Astrocyte (in vitro differentiated cells and primary cell): Measurements from ENCODE around the gene ZNF467. TPM values are rescaled to one million over a fixed set of nuclear protein-coding genes. Genes with fewer than 3 reads are reported as not detected.

ENCODE experiments used
- DNase-seq: peaks from one replicate; pipeline ENCODE4 v3.0.0-alpha.2; 2010; ENCODE audit warnings: low read depth
- FAIRE-seq: peaks from 2 replicates; lab custom pipeline; 2011; peaks lifted over from hg19 to GRCh38; lab: Jason Lieb, UNC
- H2AFZ ChIP-seq: 2 replicates; pipeline ENCODE4 v1.6.0; 2012; ENCODE audit warnings: low read depth, low read length, inconsistent platforms
- H3K27ac ChIP-seq: 2 replicates; pipeline ENCODE4 v1.5.1; 2011; ENCODE audit warnings: low read depth, low read length, inconsistent platforms
- H3K27me3 ChIP-seq: 2 replicates; pipeline ENCODE4 v1.6.0; 2011; ENCODE audit warnings: low read length, inconsistent platforms; ENCODE audit not compliant: insufficient read depth
- H3K36me3 ChIP-seq: 2 replicates; pipeline ENCODE4 v1.5.1; 2011; ENCODE audit warnings: low read length, inconsistent platforms; ENCODE audit not compliant: insufficient read depth
- H3K4me1 ChIP-seq: 2 replicates; pipeline ENCODE4 v1.5.1; 2011; ENCODE audit warnings: low read length, inconsistent platforms; ENCODE audit not compliant: insufficient read depth
- H3K4me2 ChIP-seq: 2 replicates; pipeline ENCODE4 v1.6.0; 2012; ENCODE audit warnings: low read length, inconsistent platforms
- H3K4me3 ChIP-seq: 2 replicates; pipeline ENCODE4 v1.5.1; 2011; ENCODE audit warnings: low read depth, mild to moderate bottlenecking, low read length, inconsistent platforms; ENCODE audit not compliant: insufficient read depth
- H3K79me2 ChIP-seq: 2 replicates; pipeline ENCODE4 v1.6.0; 2012; ENCODE audit warnings: mild to moderate bottlenecking, low read length, inconsistent platforms; ENCODE audit not compliant: insufficient read depth
- H3K9ac ChIP-seq: 2 replicates; pipeline ENCODE4 v1.6.0; 2012; ENCODE audit warnings: mild to moderate bottlenecking, low read length, inconsistent platforms
- H3K9me3 ChIP-seq: 2 replicates; pipeline ENCODE4 v1.5.1; 2012; ENCODE audit warnings: low read depth, mild to moderate bottlenecking, low read length, inconsistent platforms; ENCODE audit not compliant: insufficient read depth
- H4K20me1 ChIP-seq: 2 replicates; pipeline ENCODE4 v1.6.0; 2012; ENCODE audit warnings: low read length, inconsistent platforms; ENCODE audit not compliant: insufficient read depth
- H3K27ac Mint-ChIP-seq: one replicate; pipeline ENCODE4 v1.8.0; 2021; ENCODE audit warnings: mild to moderate bottlenecking, mixed read lengths; ENCODE audit not compliant: unreplicated experiment
- H3K27me3 Mint-ChIP-seq: one replicate; pipeline ENCODE4 v1.8.0; 2021; ENCODE audit warnings: low read depth, mixed read lengths; ENCODE audit not compliant: unreplicated experiment
- H3K36me3 Mint-ChIP-seq: one replicate; pipeline ENCODE4 v1.8.0; 2021; ENCODE audit warnings: low read depth, mixed read lengths; ENCODE audit not compliant: unreplicated experiment
- H3K4me1 Mint-ChIP-seq: one replicate; pipeline ENCODE4 v1.8.0; 2021; ENCODE audit warnings: low read depth, mixed read lengths; ENCODE audit not compliant: unreplicated experiment
- H3K4me3 Mint-ChIP-seq: one replicate; pipeline ENCODE4 v1.8.0; 2021; ENCODE audit warnings: mild to moderate bottlenecking, moderate library complexity, mixed read lengths; ENCODE audit not compliant: unreplicated experiment
- H3K9me3 Mint-ChIP-seq: one replicate; pipeline ENCODE4 v1.8.0; 2021; ENCODE audit warnings: mild to moderate bottlenecking, mixed read lengths; ENCODE audit not compliant: unreplicated experiment
- CTCF ChIP-seq: IDR thresholded peaks from 2 replicates; pipeline ENCODE4 v1.5.1; 2011; ENCODE audit warnings: low read depth, mild to moderate bottlenecking, inconsistent platforms, low read length, moderate library complexity; ENCODE audit not compliant: insufficient read depth
- EZH2 ChIP-seq: IDR thresholded peaks from 2 replicates; pipeline ENCODE4 v1.6.1; 2012; ENCODE audit warnings: mild to moderate bottlenecking, low read length, inconsistent platforms; ENCODE audit not compliant: insufficient read depth
- total RNA-seq: library from RNA; stranded (reverse); gene quantifications from 2 replicates; pipeline ENCODE4 v1.2.1, GENCODE V29; 2021

ZNF467 gene
- total RNA-seq, 1 donor from 2014 or later: 16.6 TPM

- no peak for FAIRE-seq
- Histone ChIP-seq H3K4me2 (no peak overlapping the region), H3K27ac (no peak overlapping the region), H3K9me3 (no peaks in the 10 kb centered on the region), H2AFZ (no peak overlapping the region), H3K79me2 (no peaks in the 10 kb centered on the region), H3K4me3 (no peak overlapping the region), H3K36me3 (no peaks in the 10 kb centered on the region), H3K9ac (no peak overlapping the region), H3K27me3 (peaks cover 8% of the 10 kb centered on the region), H3K4me1 (no peaks in the 10 kb centered on the region), H4K20me1 (no peaks in the 10 kb centered on the region)
- H3K9me3 Mint-ChIP-seq: no peaks in the 10 kb centered on the region
- TF ChIP-seq CTCF (no peak), EZH2 (no peak)
- H3K27ac Mint-ChIP-seq: no peak overlapping the region
- H3K27me3 Mint-ChIP-seq: peaks cover 67% of the 10 kb centered on the region
- DNase-seq: no peak
- H3K4me3 Mint-ChIP-seq: no peak overlapping the region
- H3K36me3 Mint-ChIP-seq: no peaks in the 10 kb centered on the region
- H3K4me1 Mint-ChIP-seq: no peaks in the 10 kb centered on the region
Observed at GRCh38 chr7:149783386-149784250, 10.2 kb upstream of the ZNF467 start.

- no peaks in the 10 kb centered on the region for H3K36me3 ChIP-seq
- no peaks in the 10 kb centered on the region for H3K9me3 ChIP-seq
- no peak overlapping the region for H3K9ac ChIP-seq
- H3K4me1 ChIP-seq: no peaks in the 10 kb centered on the region
- no peaks in the 10 kb centered on the region for H3K36me3 Mint-ChIP-seq
- H3K9me3 Mint-ChIP-seq: no peaks in the 10 kb centered on the region
- TF ChIP-seq CTCF (no peak), EZH2 (no peak)
- H3K4me3 ChIP-seq: no peak overlapping the region
- H4K20me1 ChIP-seq: no peaks in the 10 kb centered on the region
- FAIRE-seq (no peak), DNase-seq (no peak)
- H2AFZ ChIP-seq: no peak overlapping the region
- peaks cover 67% of the 10 kb centered on the region for H3K27me3 Mint-ChIP-seq
- H3K4me1 Mint-ChIP-seq: no peaks in the 10 kb centered on the region
- H3K79me2 ChIP-seq: no peaks in the 10 kb centered on the region
- H3K27ac Mint-ChIP-seq: no peak overlapping the region
- no peak overlapping the region for H3K27ac ChIP-seq
- H3K4me2 ChIP-seq: no peak overlapping the region
- peaks cover 6% of the 10 kb centered on the region for H3K27me3 ChIP-seq
- H3K4me3 Mint-ChIP-seq: no peak overlapping the region
Observed at GRCh38 chr7:149782682-149783345, 9.4 kb upstream of the ZNF467 start.
